Right lobe of liver (tissue), 4 donors: ENCODE results near the gene HCK.

Experiments used
- POLR2A ChIP-seq: fragments of 450-650 bp; IDR thresholded peaks from one replicate; pipeline ENCODE4 v1.6.1; 2017; ENCODE audit warnings: antibody characterized with exemption, mild to moderate bottlenecking
- TF ChIP-seq, protein P1 (sequence below), 4 donors: fragments of 200-600 bp in 3 of 4; fragments of 450-650 bp in 1 of 4; IDR thresholded peaks; one replicate each; pipeline versions ENCODE4 v1.5.1 to v1.8.0; 2016 to 2022; ENCODE audit warnings: antibody characterized with exemption in 4 of 4, mild to moderate bottlenecking in 2 of 4
- donor health status: DM: no; HTN: no; CAD: no.
- donor health status: DM: no; HTN: no; CAD: no.
- donor health status: DM: no; HTN: yes; CAD: no.

GRCh38 chr20:32051720-32052089 is 337 bp upstream of the HCK start:
- TF ChIP-seq, protein P1, sequence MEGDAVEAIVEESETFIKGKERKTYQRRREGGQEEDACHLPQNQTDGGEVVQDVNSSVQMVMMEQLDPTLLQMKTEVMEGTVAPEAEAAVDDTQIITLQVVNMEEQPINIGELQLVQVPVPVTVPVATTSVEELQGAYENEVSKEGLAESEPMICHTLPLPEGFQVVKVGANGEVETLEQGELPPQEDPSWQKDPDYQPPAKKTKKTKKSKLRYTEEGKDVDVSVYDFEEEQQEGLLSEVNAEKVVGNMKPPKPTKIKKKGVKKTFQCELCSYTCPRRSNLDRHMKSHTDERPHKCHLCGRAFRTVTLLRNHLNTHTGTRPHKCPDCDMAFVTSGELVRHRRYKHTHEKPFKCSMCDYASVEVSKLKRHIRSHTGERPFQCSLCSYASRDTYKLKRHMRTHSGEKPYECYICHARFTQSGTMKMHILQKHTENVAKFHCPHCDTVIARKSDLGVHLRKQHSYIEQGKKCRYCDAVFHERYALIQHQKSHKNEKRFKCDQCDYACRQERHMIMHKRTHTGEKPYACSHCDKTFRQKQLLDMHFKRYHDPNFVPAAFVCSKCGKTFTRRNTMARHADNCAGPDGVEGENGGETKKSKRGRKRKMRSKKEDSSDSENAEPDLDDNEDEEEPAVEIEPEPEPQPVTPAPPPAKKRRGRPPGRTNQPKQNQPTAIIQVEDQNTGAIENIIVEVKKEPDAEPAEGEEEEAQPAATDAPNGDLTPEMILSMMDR (IDR thresholded peaks at IDR 0.05): no peak
- TF ChIP-seq POLR2A: no peak
